HG02759 (cell line): ENCODE results near the gene STRBP.

ENCODE experiments used
- ATAC-seq: cut with Tn5 transposase; IDR thresholded peaks from one replicate; pipeline ENCODE4 v1.9.1; 2021; ENCODE audit warnings: mild to moderate bottlenecking, moderate library complexity; ENCODE audit not compliant: unreplicated experiment

The STRBP gene

DNA sequence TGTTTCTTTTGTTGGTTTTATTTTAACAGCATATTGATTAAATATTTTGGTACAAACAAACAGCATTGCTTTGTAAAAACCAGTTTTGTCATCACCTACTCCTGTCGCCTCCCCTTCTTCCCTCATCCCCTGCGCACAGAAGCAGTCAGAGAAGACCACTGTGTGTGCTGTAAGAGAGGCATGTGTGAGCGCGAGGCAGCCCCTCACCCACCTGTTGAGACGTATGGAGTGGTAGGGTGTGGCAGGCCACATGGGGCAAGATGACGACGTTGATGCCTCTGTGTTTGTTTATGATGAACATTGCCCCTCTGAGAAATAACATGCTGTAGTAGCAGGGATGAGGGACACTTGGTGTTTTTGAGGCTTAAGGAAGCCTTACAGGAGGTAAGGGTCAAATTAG lies 163.6 kb downstream of the STRBP start:
- ATAC-seq, result no peak

GRCh38 chr9:123102375-123103113 lies 165.8 kb downstream of the STRBP start:
- no peak for ATAC-seq

GRCh38 chr9:123099548-123099947 lies 168.8 kb downstream of the STRBP start:
- ATAC-seq, result no peak

DNA sequence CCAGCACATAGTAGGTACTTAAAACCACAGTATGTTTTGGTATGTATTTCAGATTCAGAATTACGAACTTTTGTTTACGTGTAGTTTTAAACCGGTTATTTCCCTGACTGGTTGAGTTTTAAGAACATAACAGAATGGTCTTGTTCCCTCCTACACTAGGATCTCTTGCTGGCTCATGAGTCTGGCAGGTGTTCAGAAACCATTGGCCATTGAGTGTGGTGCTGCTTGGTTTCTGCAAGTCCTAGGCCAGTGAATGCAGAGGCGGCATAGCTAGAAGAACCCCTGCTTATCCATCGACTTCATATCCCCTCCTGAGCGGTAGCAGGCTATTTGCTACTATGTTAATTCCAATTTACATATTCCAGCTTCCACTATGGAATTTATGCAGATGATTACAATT lies 169.3 kb downstream of the STRBP start:
- ATAC-seq, result no peak

GRCh38 chr9:123098096-123098459 lies 170.3 kb downstream of the STRBP start:
- ATAC-seq, result no peak

- ATAC-seq, result no peak
These were observed 170.8 kb downstream of the STRBP start for GRCh38 chr9:123097430-123098095.

GRCh38 chr9:123096987-123097386 lies 171.4 kb downstream of the STRBP start:
- no peak for ATAC-seq

GRCh38 chr9:123093141-123093540 lies 175.2 kb downstream of the STRBP start:
- ATAC-seq, result no peak

- no peak for ATAC-seq
These were observed 176.9 kb downstream of the STRBP start for GRCh38 chr9:123091459-123091858.

DNA sequence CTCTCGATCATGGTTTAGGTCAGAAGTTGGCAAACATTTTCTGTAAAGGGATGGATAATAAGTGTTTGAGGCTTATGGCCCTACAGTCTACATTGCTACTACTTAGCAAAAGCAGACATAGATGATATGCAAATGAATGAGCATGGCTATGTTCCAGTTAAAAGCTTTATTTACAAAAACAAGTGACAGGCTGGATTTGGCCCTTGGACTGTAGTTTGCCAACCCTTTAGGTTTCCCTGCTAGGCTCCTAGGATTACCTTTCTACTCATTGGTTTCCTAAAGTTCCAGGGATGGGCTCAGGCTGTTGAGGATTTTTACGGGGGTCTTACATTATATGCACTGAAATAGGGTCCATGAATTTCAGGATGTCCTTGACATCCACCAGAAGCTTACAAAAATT lies 177.4 kb downstream of the STRBP start:
- ATAC-seq, result no peak

GRCh38 chr9:123090198-123090896 lies 178.0 kb downstream of the STRBP start:
- ATAC-seq, result no peak

DNA sequence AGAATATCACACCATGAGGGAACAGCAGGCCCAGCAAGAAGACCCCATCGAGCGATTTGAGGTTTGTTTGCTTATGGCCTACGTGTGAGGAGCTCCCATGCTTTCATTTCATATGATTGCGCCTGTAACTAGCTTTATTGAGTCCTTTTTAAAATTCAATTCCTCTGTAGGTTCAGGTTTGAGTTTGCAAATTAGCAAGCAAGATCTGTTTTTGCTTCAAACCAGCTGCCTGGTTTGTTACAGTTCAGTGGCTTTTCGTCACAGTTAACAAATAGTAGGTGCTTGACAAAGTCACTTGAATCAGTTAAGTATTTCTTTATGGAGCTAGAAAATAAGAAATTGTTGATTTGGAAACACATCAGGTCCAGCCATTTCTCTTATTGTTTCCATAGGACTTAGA lies 178.6 kb downstream of the STRBP start:
- ATAC-seq, result no peak

- no peak for ATAC-seq
These were observed 179.3 kb downstream of the STRBP start for GRCh38 chr9:123089040-123089439.

GRCh38 chr9:123087359-123087888 lies 181.0 kb downstream of the STRBP start:
- ATAC-seq, result no peak

DNA sequence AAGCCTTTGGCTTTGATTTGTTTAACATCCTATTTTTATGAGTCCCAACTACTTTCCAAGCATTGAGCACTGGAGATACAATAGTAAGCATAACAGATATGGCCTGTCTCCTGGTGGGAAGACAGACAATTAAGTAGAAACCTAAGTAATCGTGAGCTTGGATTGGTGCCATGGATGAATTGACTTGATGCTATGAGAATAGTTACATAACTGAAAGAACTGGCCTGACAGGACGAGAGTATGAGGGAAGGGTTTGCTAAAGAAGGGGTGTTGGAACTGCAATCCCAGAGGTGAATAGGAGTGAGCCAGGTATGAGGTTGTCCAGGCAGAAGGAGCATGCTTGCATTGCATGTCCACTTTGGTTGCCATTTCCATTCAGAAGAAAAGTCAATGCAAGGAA lies 182.5 kb downstream of the STRBP start:
- no peak for ATAC-seq

DNA sequence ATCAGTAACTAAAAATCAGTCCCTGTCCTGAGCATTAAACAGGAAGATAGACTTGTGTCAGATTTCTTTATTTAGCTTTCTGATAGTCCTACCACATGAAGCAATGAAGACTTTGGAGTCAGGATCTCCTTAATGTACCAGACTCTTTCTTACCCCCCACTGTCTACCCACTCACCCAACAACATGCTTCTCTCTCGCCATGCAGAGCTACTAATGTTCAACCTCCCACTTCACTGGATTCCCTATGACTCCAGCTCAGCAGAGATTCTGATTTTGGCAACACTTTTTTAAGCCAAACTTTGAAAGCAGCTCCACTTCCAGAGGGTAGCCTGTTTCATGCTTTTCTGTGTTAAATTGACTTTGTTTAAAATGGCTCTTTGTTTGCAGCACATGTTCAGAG lies 184.1 kb downstream of the STRBP start:
- no peak for ATAC-seq

GRCh38 chr9:123083680-123084079 lies 184.7 kb downstream of the STRBP start:
- no peak for ATAC-seq

DNA sequence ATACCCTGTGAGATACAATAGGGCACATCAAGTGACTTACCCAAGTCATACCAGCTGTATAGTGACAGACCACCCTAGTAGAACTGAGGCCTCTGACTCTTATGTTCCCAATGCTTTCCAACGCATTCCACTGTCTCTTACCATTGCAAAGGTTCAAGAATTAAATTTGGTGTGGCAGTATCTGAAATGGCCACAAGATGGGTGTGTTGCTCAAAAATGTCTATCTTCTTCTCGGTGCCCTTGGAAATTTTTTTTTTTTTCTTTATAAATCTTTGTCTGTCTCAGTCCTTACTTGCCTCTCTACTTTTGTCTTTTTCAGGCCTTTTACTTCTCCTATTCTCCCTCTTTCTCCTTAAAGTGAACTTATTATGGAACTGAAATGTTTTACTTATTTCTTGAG lies 186.6 kb downstream of the STRBP start:
- no peak for ATAC-seq

GRCh38 chr9:123080444-123080843 lies 187.9 kb downstream of the STRBP start:
- ATAC-seq, result no peak

GRCh38 chr9:123074628-123075027 lies 193.8 kb downstream of the STRBP start:
- ATAC-seq, result no peak

GRCh38 chr9:123073991-123074422 lies 194.4 kb downstream of the STRBP start:
- no peak for ATAC-seq

DNA sequence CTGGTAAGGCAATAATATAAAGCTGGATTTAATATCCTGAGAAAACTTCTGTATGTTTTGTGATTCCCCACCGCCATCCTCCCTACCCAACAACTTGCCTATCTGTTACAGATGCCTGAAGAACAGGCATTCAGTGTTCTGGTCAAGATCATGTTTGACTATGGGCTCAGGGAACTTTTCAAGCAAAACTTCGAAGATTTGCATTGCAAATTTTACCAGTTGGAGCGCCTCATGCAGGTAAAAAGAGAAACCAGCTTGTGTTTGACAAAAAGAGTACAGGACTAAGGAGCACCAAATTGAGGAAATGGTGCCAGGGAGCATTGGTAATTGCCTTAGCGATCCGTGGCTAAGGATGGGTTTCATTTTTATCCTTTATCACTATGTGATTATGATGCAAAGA lies 194.9 kb downstream of the STRBP start:
- no peak for ATAC-seq
